Neural cell (in vitro differentiated cells): ENCODE results near the gene SCGB1C1. TPM values are rescaled to one million over a fixed set of nuclear protein-coding genes. Genes with fewer than 3 reads are reported as not detected.

Experiments
- H2AFZ ChIP-seq: fragments of 200-600, 300-800 bp; sonication (generic), shearing (Covaris generic); 2 replicates; pipeline ENCODE4 v1.6.0; 2014; ENCODE audit warnings: low read depth, mild to moderate bottlenecking, antibody characterized with exemption, low read length, moderate library complexity
- H3F3A ChIP-seq: fragments of 200-600 bp; shearing (Covaris generic); 2 replicates; pipeline ENCODE4 v1.6.1; 2016; ENCODE audit warnings: mild to moderate bottlenecking, moderate library complexity, mixed read lengths, antibody characterized with exemption, low read length; ENCODE audit not compliant: insufficient read depth, poor library complexity, severe bottlenecking
- H3K27ac ChIP-seq: fragments of 200-600, 300-800 bp; sonication (generic), shearing (Covaris generic); 2 replicates; pipeline ENCODE4 v1.5.1; 2014; ENCODE audit warnings: mild to moderate bottlenecking, low read length, moderate library complexity
- H3K27me3 ChIP-seq: fragments of 300-800, 200-600 bp; sonication (generic), shearing (Covaris generic); 2 replicates; pipeline ENCODE4 v1.6.0; 2014; ENCODE audit warnings: mild to moderate bottlenecking, low read depth, low read length, moderate library complexity; ENCODE audit not compliant: insufficient read depth
- H3K36me3 ChIP-seq: fragments of 300-800, 200-600 bp; sonication (generic), shearing (Covaris generic); 2 replicates; pipeline ENCODE4 v1.5.1; 2014; ENCODE audit warnings: mild to moderate bottlenecking, antibody characterized with exemption, low read length, moderate library complexity; ENCODE audit not compliant: insufficient read depth
- H3K4me2 ChIP-seq: fragments of 300-800, 200-600 bp; sonication (generic), shearing (Covaris generic); 2 replicates; pipeline ENCODE4 v1.6.0; 2014; ENCODE audit warnings: mild to moderate bottlenecking, low read length
- H3K4me3 ChIP-seq: fragments of 300-800, 200-600 bp; sonication (generic), shearing (Covaris generic); 2 replicates; pipeline ENCODE4 v1.5.1; 2014; ENCODE audit warnings: mild to moderate bottlenecking, low read length, moderate library complexity
- H3K79me2 ChIP-seq: fragments of 200-600 bp; shearing (Covaris generic); replicated peaks from 2 replicates; pipeline ENCODE4 v1.6.0; 2014; ENCODE audit warnings: mild to moderate bottlenecking, low read length, moderate library complexity; ENCODE audit not compliant: insufficient read depth
- H3K9ac ChIP-seq: fragments of 300-800, 200-600 bp; sonication (generic), shearing (Covaris generic); 2 replicates; pipeline ENCODE4 v1.6.1; 2016; ENCODE audit warnings: mild to moderate bottlenecking, low read length, mixed read lengths
- H3K9me2 ChIP-seq: fragments of 200-600 bp; shearing (Covaris generic); 2 replicates; pipeline ENCODE4 v1.6.1; 2016; ENCODE audit warnings: mild to moderate bottlenecking, low read length, mixed read lengths; ENCODE audit not compliant: insufficient read depth
- H3K9me3 ChIP-seq: fragments of 200-600, 300-800 bp; sonication (generic), shearing (Covaris generic); 2 replicates; pipeline ENCODE4 v1.6.1; 2016; ENCODE audit warnings: mild to moderate bottlenecking, mixed run types, low read length, moderate library complexity, mixed read lengths
- H4K20me1 ChIP-seq: fragments of 200-600 bp; shearing (Covaris generic); 2 replicates; pipeline ENCODE4 v1.6.1; 2016; ENCODE audit warnings: mild to moderate bottlenecking, mixed run types; ENCODE audit not compliant: insufficient read depth
- CTCF ChIP-seq: fragments of 450-650 bp; IDR thresholded peaks from 2 replicates; pipeline ENCODE4 v1.5.1; 2014; ENCODE audit warnings: antibody characterized with exemption, mild to moderate bottlenecking, moderate library complexity; ENCODE audit not compliant: poor library complexity, severe bottlenecking
- EP300 ChIP-seq: fragments of 450-650 bp; conservative IDR thresholded peaks from 2 replicates; pipeline ENCODE4 v1.6.1; 2014; ENCODE audit warnings: antibody characterized with exemption, mild to moderate bottlenecking, moderate library complexity; ENCODE audit not compliant: poor library complexity, severe bottlenecking
- EZH2 ChIP-seq: fragments of 200-600, 300-800 bp; shearing (Covaris generic), sonication (generic); IDR thresholded peaks from 2 replicates; pipeline ENCODE4 v1.6.1; 2014; ENCODE audit warnings: antibody characterized with exemption, low read length, borderline replicate concordance, mild to moderate bottlenecking; ENCODE audit not compliant: insufficient read depth, poor library complexity, severe bottlenecking
- MXI1 ChIP-seq: fragments of 450-650 bp; conservative IDR thresholded peaks from 2 replicates; pipeline ENCODE4 v1.6.1; 2014; ENCODE audit warnings: antibody characterized with exemption, mild to moderate bottlenecking; ENCODE audit not compliant: poor library complexity, severe bottlenecking
- POLR2AphosphoS5 ChIP-seq: IDR thresholded peaks from 2 replicates; pipeline ENCODE4 v1.6.1; 2012
- RAD21 ChIP-seq: fragments of 450-650 bp; conservative IDR thresholded peaks from 2 replicates; pipeline ENCODE4 v1.6.1; 2014; ENCODE audit warnings: antibody characterized with exemption, mild to moderate bottlenecking, moderate library complexity
- REST ChIP-seq: IDR thresholded peaks from 2 replicates; pipeline ENCODE4 v1.6.1; 2012; ENCODE audit warnings: borderline replicate concordance
- SMC3 ChIP-seq: fragments of 450-650 bp; conservative IDR thresholded peaks from 2 replicates; pipeline ENCODE4 v1.6.1; 2014; ENCODE audit warnings: antibody characterized with exemption, mild to moderate bottlenecking, moderate library complexity; ENCODE audit not compliant: poor library complexity
- TAF1 ChIP-seq: IDR thresholded peaks from 2 replicates; pipeline ENCODE4 v1.6.1; 2012; ENCODE audit warnings: low read depth
- polyA plus RNA-seq: library from polyadenylated mRNA; depleted of rRNA; stranded (reverse); fragments of >200 nt; gene quantifications from 2 replicates; pipeline ENCODE4 v1.2.3, GENCODE V29; 2014

SCGB1C1 gene
- polyA plus RNA-seq, 1 donor from 2014 or later, result not detected

DNA sequence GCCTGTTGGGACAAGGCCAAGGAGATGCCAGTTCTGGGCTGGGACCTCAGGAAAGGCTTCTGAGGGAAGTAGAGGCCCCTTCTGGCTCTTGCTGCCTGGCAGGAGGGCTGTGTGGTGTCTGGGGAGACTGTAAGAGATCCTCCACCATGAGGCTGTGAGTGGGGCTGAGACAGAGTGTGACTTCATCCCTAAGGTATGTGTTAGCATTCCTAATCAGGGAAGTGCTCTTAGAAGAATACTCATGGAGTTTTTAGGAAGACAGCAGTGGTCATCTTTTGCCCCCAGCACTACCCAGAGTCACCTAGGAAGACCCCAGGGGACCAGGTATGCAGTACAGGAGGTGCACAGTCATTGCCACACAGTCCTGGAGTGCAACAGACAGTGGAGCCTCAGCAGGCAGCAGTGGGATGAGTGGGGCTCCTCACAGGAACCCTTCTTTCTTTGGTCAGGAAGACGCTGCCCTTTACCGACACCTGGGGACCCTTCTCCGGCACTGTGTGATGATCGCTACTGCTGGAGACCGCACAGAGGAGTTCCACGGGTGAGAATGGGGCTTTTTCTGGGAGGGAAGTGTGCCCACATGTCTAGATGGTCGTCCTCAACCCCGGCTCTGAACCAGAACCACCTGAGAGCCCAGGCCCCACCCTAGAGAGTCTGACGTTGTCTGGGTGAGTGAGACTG lies 17.4 kb downstream of the SCGB1C1 start:
- Histone ChIP-seq H3K4me2 (peak overlapping the region; percentile 8), H3K36me3 (no peaks in the 10 kb centered on the region), H3K4me3 (peak overlapping the region; percentile 97), H3K79me2 (peaks cover 30% of the 10 kb centered on the region), H3K27me3 (no peaks in the 10 kb centered on the region), H3K9ac (no peak overlapping the region), H3K9me2 (no peaks in the 10 kb centered on the region), H4K20me1 (peaks cover 3% of the 10 kb centered on the region), H3F3A (no peaks in the 10 kb centered on the region), H2AFZ (no peak overlapping the region), H3K9me3 (no peaks in the 10 kb centered on the region), H3K27ac (no peak overlapping the region)
- TF ChIP-seq SMC3, result no peak
- TF ChIP-seq EP300, result no peak
- no peak for TF ChIP-seq EZH2
- no peak for TF ChIP-seq REST
- TF ChIP-seq RAD21, result no peak
- TF ChIP-seq CTCF, result no peak
- TF ChIP-seq MXI1, result no peak
- TF ChIP-seq POLR2AphosphoS5, result no peak
- no peak for TF ChIP-seq TAF1

- Histone ChIP-seq H3K36me3 (no peaks in the 10 kb centered on the region), H4K20me1 (peaks cover 3% of the 10 kb centered on the region), H3K4me3 (peak overlapping the region; percentile 97), H3K79me2 (peaks cover 27% of the 10 kb centered on the region), H3K27ac (no peak overlapping the region), H3K4me2 (no peak overlapping the region), H3K9ac (no peak overlapping the region), H3K9me2 (no peaks in the 10 kb centered on the region), H3F3A (no peaks in the 10 kb centered on the region), H2AFZ (no peak overlapping the region), H3K9me3 (no peaks in the 10 kb centered on the region), H3K27me3 (no peaks in the 10 kb centered on the region)
- TF ChIP-seq TAF1, result no peak
- TF ChIP-seq RAD21, result no peak
- no peak for TF ChIP-seq CTCF
- no peak for TF ChIP-seq REST
- TF ChIP-seq EZH2, result no peak
- TF ChIP-seq POLR2AphosphoS5, result no peak
- TF ChIP-seq MXI1, result no peak
- TF ChIP-seq EP300, result no peak
- TF ChIP-seq SMC3, result no peak
Measured at GRCh38 chr11:210803-211180, 17.9 kb downstream of the SCGB1C1 start.
